ENCODE data around the gene NUP62. TPM values are rescaled to one million over a fixed set of nuclear protein-coding genes. Genes with fewer than 3 reads are reported as not detected.

The NUP62 gene
- total and polyA plus RNA-seq, 2 of the 4 experiments (the other 2 are of a cell fraction): 21.3 to 29.7 TPM

DNA sequence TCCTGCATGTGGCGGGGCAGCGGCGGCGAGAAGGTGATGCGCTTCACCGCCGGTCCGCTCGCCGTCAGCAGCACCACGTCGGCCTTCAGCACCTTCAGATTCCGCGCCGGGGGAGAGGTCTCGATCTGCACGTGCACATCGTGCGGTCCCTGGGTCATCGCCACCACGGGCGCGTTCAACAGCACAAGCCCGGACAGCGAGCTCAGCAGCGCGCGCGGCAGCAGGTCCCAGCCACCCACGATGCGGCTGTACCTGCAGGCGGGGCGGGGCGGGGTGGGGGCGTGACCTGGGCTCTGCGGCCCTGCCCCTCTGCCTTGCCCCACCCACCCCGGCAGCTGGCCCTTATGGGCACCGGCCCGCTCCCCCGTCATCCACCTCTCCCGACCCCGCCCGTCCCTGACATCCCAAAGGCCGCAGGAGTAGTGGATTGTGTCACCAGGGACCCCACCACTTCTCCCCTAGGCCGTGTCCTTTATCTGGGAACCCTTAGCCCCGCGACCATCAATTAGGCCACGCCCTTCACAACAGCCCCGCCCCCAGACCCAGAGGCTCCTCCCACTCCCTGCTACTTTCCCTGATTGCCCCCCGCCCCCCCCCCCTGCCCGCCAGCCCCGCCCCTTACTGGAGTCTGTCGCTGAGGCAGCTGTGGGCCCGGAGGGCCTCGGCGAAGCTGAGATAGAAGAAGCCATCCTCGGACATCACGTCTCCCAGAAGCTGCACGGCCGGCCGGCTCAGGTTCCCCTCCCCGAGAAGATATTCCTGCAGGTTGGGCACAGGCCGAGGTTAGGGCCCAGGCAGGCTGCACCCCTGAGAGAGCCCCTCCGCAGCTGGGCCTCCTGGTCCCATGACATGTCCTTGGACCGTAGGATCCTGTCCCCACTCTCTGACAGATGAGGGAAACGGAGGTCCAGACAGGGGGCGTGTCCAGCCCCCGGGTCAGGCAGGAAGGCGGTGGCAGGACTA is 38.7 kb downstream of the NUP62 start (continued):
- TF ChIP-seq RCOR1 (IDR thresholded peaks at IDR 0.05; ENCODE audit: insufficient replicate concordance, low read length): no peak
- no peak for TF ChIP-seq POLR2A (IDR thresholded peaks at IDR 0.05; ENCODE audit: low read depth, low read length)
- TF ChIP-seq MAFK (IDR thresholded peaks at IDR 0.05; ENCODE audit: low read depth, low read length): no peak

DNA sequence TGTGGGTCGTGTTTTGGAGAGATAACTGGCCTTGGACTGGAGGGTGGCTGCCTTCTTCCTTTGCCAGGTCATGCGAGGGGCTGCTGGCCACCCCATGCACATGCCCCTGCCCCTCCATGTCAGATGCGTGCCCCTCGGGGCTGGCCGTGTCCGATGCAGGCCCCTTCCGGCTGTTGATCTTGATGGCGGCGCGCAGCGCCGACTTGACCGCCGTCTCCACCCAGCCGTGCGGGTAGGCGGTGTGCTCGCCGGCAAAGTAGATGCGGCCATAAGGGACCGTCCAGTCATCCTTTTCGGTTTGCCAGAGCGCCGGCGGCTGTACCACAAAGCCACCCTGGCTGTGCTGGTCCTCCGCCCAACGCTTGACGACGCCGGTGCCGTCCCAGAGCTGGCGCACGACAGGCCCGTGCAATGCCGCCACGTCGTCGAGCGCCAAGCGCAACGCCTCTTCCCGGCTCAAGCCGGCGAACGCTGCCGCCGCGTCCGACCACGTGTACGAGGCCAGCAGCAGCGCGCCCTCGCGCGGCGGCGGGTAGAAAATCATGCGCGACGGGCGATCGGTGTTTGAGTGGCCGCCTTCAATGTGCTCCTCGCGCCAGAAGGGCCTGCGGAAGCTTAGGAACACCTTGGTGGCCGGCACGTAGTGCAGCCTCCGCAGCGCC is 39.5 kb downstream of the NUP62 start:
- no peak overlapping the region for H2BK15ac ChIP-seq (ENCODE audit: low read depth, low read length)
- H4K20me1 ChIP-seq (ENCODE audit: insufficient read depth, low read length): no peaks in the 10 kb centered on the region
- in situ Hi-C loops (cut with MboI; ENCODE audit: low sequenced_read_pairs): no loop called here
- WGBS, 2 experiments (ENCODE audit: extremely low coverage in 2 of 2, insufficient read length in 1 of 2): 33% methylated on average over 51 of the region's 71 CpGs; no CpG with 5 or more reads in 1 of the 2 experiments
- no TSS peak for BruUV-seq (replicated peaks)
- peaks cover 8% of the 10 kb centered on the region; the same call in 1 of the 2 replicates for H3K27me3 ChIP-seq (ENCODE audit: control insufficient read depth, insufficient read depth, low read length)
- ChIA-PET CTCF (interaction anchor here (0.5 kb wide), 1 partner anchor 42 kb away, joined by 3 read pairs; no protein-coding TSS in a partner anchor), POLR2A (ENCODE audit: unreplicated experiment) (no interaction called here)
- H3K23ac ChIP-seq (ENCODE audit: low read depth, low read length): no peak overlapping the region
- H3K56ac ChIP-seq (ENCODE audit: extremely low read depth, insufficient read depth, low read length): no peak overlapping the region
- no peak overlapping the region for H3K4ac ChIP-seq (ENCODE audit: low read depth, low read length)
- no peak overlapping the region for H4K91ac ChIP-seq (ENCODE audit: insufficient read depth, low read depth, low read length)
- no peaks in the 10 kb centered on the region for H3K79me1 ChIP-seq (ENCODE audit: low read depth in 1 of 2, low read length in 2 of 2)
- no peak overlapping the region for H2BK20ac ChIP-seq (ENCODE audit: low read depth, low read length)
- ATAC-seq (ENCODE audit: low read depth) (peak; percentile 45), DNase-seq (peak; percentile 61)
- no peak overlapping the region for H2BK120ac ChIP-seq (ENCODE audit: low read depth, low read length)
- H2AK5ac ChIP-seq (ENCODE audit: low read depth, low read length): no peak overlapping the region
- H2BK5ac ChIP-seq (ENCODE audit: low read depth, low read length, poor library complexity, severe bottlenecking): no peak overlapping the region
- no peak overlapping the region for H4K5ac ChIP-seq (ENCODE audit: low read depth, low read length)
- TF ChIP-seq SMC3 (IDR thresholded peaks at IDR 0.05; ENCODE audit: low read depth, low read length) (peak; percentile 35), MXI1 (IDR thresholded peaks at IDR 0.05; ENCODE audit: borderline replicate concordance, low read depth, low read length) (peak; percentile 70; the same call in 1 of the 2 replicates), RAD21 (IDR thresholded peaks at IDR 0.05; ENCODE audit: low read length) (peak; percentile 41)
- TF ChIP-seq, protein P1, sequence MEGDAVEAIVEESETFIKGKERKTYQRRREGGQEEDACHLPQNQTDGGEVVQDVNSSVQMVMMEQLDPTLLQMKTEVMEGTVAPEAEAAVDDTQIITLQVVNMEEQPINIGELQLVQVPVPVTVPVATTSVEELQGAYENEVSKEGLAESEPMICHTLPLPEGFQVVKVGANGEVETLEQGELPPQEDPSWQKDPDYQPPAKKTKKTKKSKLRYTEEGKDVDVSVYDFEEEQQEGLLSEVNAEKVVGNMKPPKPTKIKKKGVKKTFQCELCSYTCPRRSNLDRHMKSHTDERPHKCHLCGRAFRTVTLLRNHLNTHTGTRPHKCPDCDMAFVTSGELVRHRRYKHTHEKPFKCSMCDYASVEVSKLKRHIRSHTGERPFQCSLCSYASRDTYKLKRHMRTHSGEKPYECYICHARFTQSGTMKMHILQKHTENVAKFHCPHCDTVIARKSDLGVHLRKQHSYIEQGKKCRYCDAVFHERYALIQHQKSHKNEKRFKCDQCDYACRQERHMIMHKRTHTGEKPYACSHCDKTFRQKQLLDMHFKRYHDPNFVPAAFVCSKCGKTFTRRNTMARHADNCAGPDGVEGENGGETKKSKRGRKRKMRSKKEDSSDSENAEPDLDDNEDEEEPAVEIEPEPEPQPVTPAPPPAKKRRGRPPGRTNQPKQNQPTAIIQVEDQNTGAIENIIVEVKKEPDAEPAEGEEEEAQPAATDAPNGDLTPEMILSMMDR (conservative IDR thresholded peaks at IDR 0.05; ENCODE audit: low read depth, low read length): peak; percentile 66
- TF ChIP-seq, protein P2, sequence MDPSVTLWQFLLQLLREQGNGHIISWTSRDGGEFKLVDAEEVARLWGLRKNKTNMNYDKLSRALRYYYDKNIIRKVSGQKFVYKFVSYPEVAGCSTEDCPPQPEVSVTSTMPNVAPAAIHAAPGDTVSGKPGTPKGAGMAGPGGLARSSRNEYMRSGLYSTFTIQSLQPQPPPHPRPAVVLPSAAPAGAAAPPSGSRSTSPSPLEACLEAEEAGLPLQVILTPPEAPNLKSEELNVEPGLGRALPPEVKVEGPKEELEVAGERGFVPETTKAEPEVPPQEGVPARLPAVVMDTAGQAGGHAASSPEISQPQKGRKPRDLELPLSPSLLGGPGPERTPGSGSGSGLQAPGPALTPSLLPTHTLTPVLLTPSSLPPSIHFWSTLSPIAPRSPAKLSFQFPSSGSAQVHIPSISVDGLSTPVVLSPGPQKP (IDR thresholded peaks at IDR 0.05; ENCODE audit: borderline replicate concordance, low read depth, low read length): no peak
- TF ChIP-seq, protein P3, sequence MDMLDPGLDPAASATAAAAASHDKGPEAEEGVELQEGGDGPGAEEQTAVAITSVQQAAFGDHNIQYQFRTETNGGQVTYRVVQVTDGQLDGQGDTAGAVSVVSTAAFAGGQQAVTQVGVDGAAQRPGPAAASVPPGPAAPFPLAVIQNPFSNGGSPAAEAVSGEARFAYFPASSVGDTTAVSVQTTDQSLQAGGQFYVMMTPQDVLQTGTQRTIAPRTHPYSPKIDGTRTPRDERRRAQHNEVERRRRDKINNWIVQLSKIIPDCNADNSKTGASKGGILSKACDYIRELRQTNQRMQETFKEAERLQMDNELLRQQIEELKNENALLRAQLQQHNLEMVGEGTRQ (IDR thresholded peaks at IDR 0.05; ENCODE audit: low read depth, low read length): peak; percentile 61; the same call in 1 of the 2 replicates
- peak overlapping the region; percentile 22 for H2AK9ac ChIP-seq (replicated peaks; ENCODE audit: low read depth, low read length, poor library complexity)
- H3K9me1 ChIP-seq (ENCODE audit: insufficient read depth, low read length): no peaks in the 10 kb centered on the region
- dilution Hi-C loops (cut with HindIII; ENCODE audit: low sequenced_read_pairs, unreplicated experiment): no loop called here
- H3K18ac ChIP-seq (ENCODE audit: low read depth, low read length): no peak overlapping the region
- no peak overlapping the region for H3K9ac ChIP-seq (ENCODE audit: low read depth, low read length)
- no peaks in the 10 kb centered on the region for H3K9me3 ChIP-seq (ENCODE audit: control insufficient read depth, insufficient read depth, low read length)
- H3K14ac ChIP-seq (replicated peaks; ENCODE audit: low read depth, low read length): no peak overlapping the region
- peak overlapping the region; percentile 6; the same call in 1 of the 2 replicates for H3K4me3 ChIP-seq (ENCODE audit: insufficient read depth, low read depth, low read length)
- intact Hi-C loops (cut with micrococcal nuclease): no loop called here
- peaks cover 2% of the 10 kb centered on the region; the same call in 1 of the 2 replicates for H3K4me1 ChIP-seq (ENCODE audit: control insufficient read depth, insufficient read depth, low read length)
- H3K27ac ChIP-seq (ENCODE audit: insufficient read depth, low read length): no peak overlapping the region
- H2AFZ ChIP-seq (replicated peaks; ENCODE audit: low read length, poor library complexity): peak overlapping the region; percentile 87
- H3K4me2 ChIP-seq (ENCODE audit: low read depth, low read length): peak overlapping the region; percentile 21
- no peak overlapping the region for H4K8ac ChIP-seq (ENCODE audit: low read depth in 2 of 2, low read length in 2 of 2)
- peaks cover 12% of the 10 kb centered on the region; the same call in 1 of the 2 replicates for H3K36me3 ChIP-seq (ENCODE audit: control insufficient read depth, insufficient read depth, low read length)
